ENCODE results near the gene KCNMB3. TPM values are rescaled to one million over a fixed set of nuclear protein-coding genes. Genes with fewer than 3 reads are reported as not detected.

The KCNMB3 gene
- total RNA-seq, 1 donor from 2014 or later, result 0.75 TPM

DNA sequence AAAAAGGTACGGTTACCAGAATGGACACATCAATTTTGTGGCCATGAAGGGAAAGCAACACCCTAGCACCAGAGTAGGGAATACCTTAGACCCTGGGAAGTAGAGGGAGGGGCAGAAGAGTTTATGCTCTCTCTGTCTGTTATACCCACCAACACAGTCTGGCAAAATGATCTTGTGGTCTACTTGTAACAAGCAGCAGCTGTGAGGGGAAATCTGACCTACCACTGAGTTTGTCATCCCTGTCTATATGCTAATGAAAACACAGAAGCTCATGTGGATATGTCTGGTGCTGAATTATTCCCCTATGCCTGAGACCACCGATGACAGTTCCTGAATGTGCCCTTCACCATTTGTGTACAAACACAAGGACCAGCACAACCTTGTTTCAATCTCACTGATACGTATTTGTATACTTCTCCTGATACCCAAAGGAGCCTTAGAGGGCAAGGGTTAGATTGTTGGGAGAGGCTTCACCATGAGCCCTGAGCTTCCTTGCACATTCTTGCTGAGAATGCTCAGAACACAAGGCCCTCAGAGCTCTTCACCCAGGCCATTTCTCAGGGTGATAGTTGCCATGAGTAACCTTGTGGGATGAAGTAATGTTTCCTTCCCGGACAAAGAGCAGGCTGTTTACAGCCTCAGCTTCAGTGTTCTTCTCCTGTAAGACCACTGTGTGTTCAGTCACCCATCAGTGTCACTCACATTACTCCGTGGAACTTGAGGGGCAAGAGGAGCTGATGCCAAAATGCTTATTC lies 47.2 kb upstream of the KCNMB3 start:
- FAIRE-seq (no peak), DNase-seq (ENCODE audit: low read depth) (peak; percentile 8)
- no peak overlapping the region for H3K9ac ChIP-seq (ENCODE audit: low read length)

DNA sequence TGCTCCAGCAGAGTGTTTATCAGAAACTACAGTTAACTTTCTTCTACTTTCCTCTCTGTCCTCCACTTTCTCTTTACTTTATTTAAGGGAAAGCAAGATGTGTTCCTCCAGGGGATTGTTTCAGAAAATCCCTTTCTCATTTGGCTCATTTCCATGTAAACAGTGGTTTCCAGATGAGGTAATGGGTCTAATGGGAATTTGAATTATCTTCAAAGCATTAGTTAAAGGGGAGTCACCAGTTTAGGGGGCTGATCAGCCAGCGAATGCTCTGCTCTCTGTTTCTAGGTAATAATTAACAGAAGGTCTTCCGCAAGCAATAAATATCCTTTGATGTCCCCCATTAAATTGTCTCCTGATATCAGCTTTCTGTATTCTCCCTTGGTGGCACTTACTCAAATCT lies 41.5 kb upstream of the KCNMB3 start:
- no peak overlapping the region for H3K4me3 ChIP-seq (ENCODE audit: insufficient read depth, low read depth, low read length)
- TF ChIP-seq, protein P1, sequence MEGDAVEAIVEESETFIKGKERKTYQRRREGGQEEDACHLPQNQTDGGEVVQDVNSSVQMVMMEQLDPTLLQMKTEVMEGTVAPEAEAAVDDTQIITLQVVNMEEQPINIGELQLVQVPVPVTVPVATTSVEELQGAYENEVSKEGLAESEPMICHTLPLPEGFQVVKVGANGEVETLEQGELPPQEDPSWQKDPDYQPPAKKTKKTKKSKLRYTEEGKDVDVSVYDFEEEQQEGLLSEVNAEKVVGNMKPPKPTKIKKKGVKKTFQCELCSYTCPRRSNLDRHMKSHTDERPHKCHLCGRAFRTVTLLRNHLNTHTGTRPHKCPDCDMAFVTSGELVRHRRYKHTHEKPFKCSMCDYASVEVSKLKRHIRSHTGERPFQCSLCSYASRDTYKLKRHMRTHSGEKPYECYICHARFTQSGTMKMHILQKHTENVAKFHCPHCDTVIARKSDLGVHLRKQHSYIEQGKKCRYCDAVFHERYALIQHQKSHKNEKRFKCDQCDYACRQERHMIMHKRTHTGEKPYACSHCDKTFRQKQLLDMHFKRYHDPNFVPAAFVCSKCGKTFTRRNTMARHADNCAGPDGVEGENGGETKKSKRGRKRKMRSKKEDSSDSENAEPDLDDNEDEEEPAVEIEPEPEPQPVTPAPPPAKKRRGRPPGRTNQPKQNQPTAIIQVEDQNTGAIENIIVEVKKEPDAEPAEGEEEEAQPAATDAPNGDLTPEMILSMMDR (IDR thresholded peaks at IDR 0.05; ENCODE audit: insufficient read depth, low read depth, low read length), result no peak
- TF ChIP-seq EZH2 (IDR thresholded peaks at IDR 0.05; ENCODE audit: insufficient read depth, low read length), result no peak
- no peaks in the 10 kb centered on the region for H3K9me3 ChIP-seq (ENCODE audit: insufficient read depth, low read depth, low read length)
- H2AFZ ChIP-seq (ENCODE audit: low read depth, low read length), result no peak overlapping the region
- no peak overlapping the region for H3K27ac Mint-ChIP-seq (ENCODE audit: unreplicated experiment)
- no peaks in the 10 kb centered on the region for H4K20me1 ChIP-seq (ENCODE audit: insufficient read depth, low read length)
- H3K36me3 Mint-ChIP-seq (ENCODE audit: low read depth, unreplicated experiment), result no peaks in the 10 kb centered on the region
- FAIRE-seq (no peak), DNase-seq (ENCODE audit: low read depth) (peak; percentile 12)
- no peaks in the 10 kb centered on the region for H3K27me3 Mint-ChIP-seq (ENCODE audit: low read depth, unreplicated experiment)
- H3K9me3 Mint-ChIP-seq (ENCODE audit: unreplicated experiment), result peaks cover 9% of the 10 kb centered on the region
- no peak overlapping the region for H3K9ac ChIP-seq (ENCODE audit: low read length)
- peaks cover 2% of the 10 kb centered on the region for H3K27me3 ChIP-seq (ENCODE audit: insufficient read depth, low read length)
- no peaks in the 10 kb centered on the region for H3K4me1 ChIP-seq (ENCODE audit: insufficient read depth, low read length)
- H3K79me2 ChIP-seq (ENCODE audit: insufficient read depth, low read length), result no peaks in the 10 kb centered on the region
- H3K4me3 Mint-ChIP-seq (ENCODE audit: unreplicated experiment), result no peak overlapping the region
- H3K36me3 ChIP-seq (ENCODE audit: insufficient read depth, low read length), result no peaks in the 10 kb centered on the region
- peaks cover 9% of the 10 kb centered on the region for H3K4me1 Mint-ChIP-seq (ENCODE audit: low read depth, unreplicated experiment)
- H3K27ac ChIP-seq (ENCODE audit: low read depth, low read length), result no peak overlapping the region
- H3K4me2 ChIP-seq (ENCODE audit: low read length), result no peak overlapping the region

More for the DNA sequence above, 47.2 kb upstream of the KCNMB3 start:
- Histone ChIP-seq H3K9me3 (ENCODE audit: insufficient read depth, low read depth, low read length) (no peaks in the 10 kb centered on the region), H3K4me2 (ENCODE audit: low read length) (no peak overlapping the region), H3K4me3 (ENCODE audit: insufficient read depth, low read depth, low read length) (no peak overlapping the region), H3K79me2 (ENCODE audit: insufficient read depth, low read length) (no peaks in the 10 kb centered on the region), H3K36me3 (ENCODE audit: insufficient read depth, low read length) (no peaks in the 10 kb centered on the region), H2AFZ (ENCODE audit: low read depth, low read length) (no peak overlapping the region), H4K20me1 (ENCODE audit: insufficient read depth, low read length) (no peaks in the 10 kb centered on the region), H3K4me1 (ENCODE audit: insufficient read depth, low read length) (no peaks in the 10 kb centered on the region), H3K27ac (ENCODE audit: low read depth, low read length) (no peak overlapping the region), H3K27me3 (ENCODE audit: insufficient read depth, low read length) (peaks cover 2% of the 10 kb centered on the region)
- Mint-ChIP-seq H3K4me1 (ENCODE audit: low read depth, unreplicated experiment) (peaks cover 12% of the 10 kb centered on the region), H3K36me3 (ENCODE audit: low read depth, unreplicated experiment) (no peaks in the 10 kb centered on the region), H3K4me3 (ENCODE audit: unreplicated experiment) (no peak overlapping the region), H3K27me3 (ENCODE audit: low read depth, unreplicated experiment) (no peaks in the 10 kb centered on the region), H3K27ac (ENCODE audit: unreplicated experiment) (peak overlapping the region; percentile 97), H3K9me3 (ENCODE audit: unreplicated experiment) (peaks cover 5% of the 10 kb centered on the region)
- TF ChIP-seq, protein P1 (IDR thresholded peaks at IDR 0.05; ENCODE audit: insufficient read depth, low read depth, low read length), result no peak
- no peak for TF ChIP-seq EZH2 (IDR thresholded peaks at IDR 0.05; ENCODE audit: insufficient read depth, low read length)

DNA sequence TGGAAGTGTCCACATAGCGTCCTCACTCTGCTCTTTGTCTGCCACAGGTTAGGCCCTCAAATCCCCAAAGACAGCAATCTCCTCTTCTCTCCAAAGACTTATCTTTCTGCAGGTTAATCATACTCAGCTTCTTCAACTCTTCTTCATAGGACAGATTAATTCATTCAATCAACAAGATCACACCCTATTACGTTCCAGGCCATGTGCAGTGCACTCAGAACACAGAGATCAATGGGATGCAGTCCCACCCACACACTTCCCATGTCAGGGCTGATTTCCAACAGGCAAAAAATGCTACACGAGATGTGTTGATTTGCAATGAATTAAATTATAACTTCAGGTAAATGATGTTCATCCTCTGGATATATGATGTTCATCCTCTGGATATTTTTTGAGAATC lies 38.4 kb upstream of the KCNMB3 start:
- no peak overlapping the region for H3K9ac ChIP-seq (ENCODE audit: low read length)
- Mint-ChIP-seq H3K27ac (ENCODE audit: unreplicated experiment) (no peak overlapping the region), H3K9me3 (ENCODE audit: unreplicated experiment) (peaks cover 4% of the 10 kb centered on the region), H3K4me1 (ENCODE audit: low read depth, unreplicated experiment) (peaks cover 9% of the 10 kb centered on the region), H3K36me3 (ENCODE audit: low read depth, unreplicated experiment) (no peaks in the 10 kb centered on the region), H3K27me3 (ENCODE audit: low read depth, unreplicated experiment) (no peaks in the 10 kb centered on the region), H3K4me3 (ENCODE audit: unreplicated experiment) (no peak overlapping the region)
- FAIRE-seq (no peak), DNase-seq (ENCODE audit: low read depth) (no peak)
- no peaks in the 10 kb centered on the region for H3K79me2 ChIP-seq (ENCODE audit: insufficient read depth, low read length)
- TF ChIP-seq EZH2 (IDR thresholded peaks at IDR 0.05; ENCODE audit: insufficient read depth, low read length), result no peak
- TF ChIP-seq, protein P1 (IDR thresholded peaks at IDR 0.05; ENCODE audit: insufficient read depth, low read depth, low read length), result no peak
- H2AFZ ChIP-seq (ENCODE audit: low read depth, low read length), result no peak overlapping the region
- no peaks in the 10 kb centered on the region for H4K20me1 ChIP-seq (ENCODE audit: insufficient read depth, low read length)
- H3K27me3 ChIP-seq (ENCODE audit: insufficient read depth, low read length), result peaks cover 2% of the 10 kb centered on the region
- H3K4me1 ChIP-seq (ENCODE audit: insufficient read depth, low read length), result no peaks in the 10 kb centered on the region
- H3K4me2 ChIP-seq (ENCODE audit: low read length), result no peak overlapping the region
- no peak overlapping the region for H3K27ac ChIP-seq (ENCODE audit: low read depth, low read length)
- H3K9me3 ChIP-seq (ENCODE audit: insufficient read depth, low read depth, low read length), result no peaks in the 10 kb centered on the region
- H3K36me3 ChIP-seq (ENCODE audit: insufficient read depth, low read length), result no peaks in the 10 kb centered on the region
- no peak overlapping the region for H3K4me3 ChIP-seq (ENCODE audit: insufficient read depth, low read depth, low read length)

All from astrocyte (in vitro differentiated cells and primary cell).